Erythroblast (primary cell): ENCODE results near the gene AKR7A2.

Experiments
- GATA1 ChIP-seq: IDR thresholded peaks from 2 replicates; pipeline ENCODE4 v1.6.1; 2011; ENCODE audit warnings: low read depth, mild to moderate bottlenecking, control low read depth, low read length, moderate library complexity
- POLR2A ChIP-seq: IDR thresholded peaks from 2 replicates; pipeline ENCODE4 v1.6.1; 2011; ENCODE audit warnings: mild to moderate bottlenecking, low read length

GRCh38 chr1:19345391-19345790 lies 33.4 kb upstream of the AKR7A2 start:
- no peak for TF ChIP-seq POLR2A
- TF ChIP-seq GATA1, result no peak
